ENCODE results near the gene REM1.

The REM1 gene

GRCh38 chr20:31474758-31475427 is at the start of gene REM1, which contains the start of gene DEFB124:
Gene REM1, plus strand, starts transcription at chr20:31475288. Its CDS starts 1,158 bp downstream, at chr20:31476446.
Gene DEFB124, minus strand, starts transcription at chr20:31475127. Its CDS starts 2,114 bp downstream, at chr20:31473013.
- TF ChIP-seq CTCF (IDR thresholded peaks at IDR 0.05) = no peak

GRCh38 chr20:31425797-31426196 is 49.3 kb upstream of the REM1 start:
- no peak for TF ChIP-seq CTCF (IDR thresholded peaks at IDR 0.05)

- no peak for TF ChIP-seq CTCF (IDR thresholded peaks at IDR 0.05)
These were observed 44.4 kb upstream of the REM1 start for GRCh38 chr20:31430568-31431115.

GRCh38 chr20:31440012-31440659 is 35.0 kb upstream of the REM1 start, which contains the start of gene DEFB123:
Gene DEFB123, plus strand, starts transcription at chr20:31440632. Its CDS starts 67 bp downstream, at chr20:31440699.
- peak; percentile 54 for TF ChIP-seq CTCF (IDR thresholded peaks at IDR 0.05)

GRCh38 chr20:31446084-31446819 is 28.8 kb upstream of the REM1 start:
- TF ChIP-seq CTCF (IDR thresholded peaks at IDR 0.05) = no peak

GRCh38 chr20:31449511-31450414 is 25.3 kb upstream of the REM1 start:
- no peak for TF ChIP-seq CTCF (IDR thresholded peaks at IDR 0.05)
